Suppressor macrophage treated with lipopolysaccharide for 4 hours (primary cell): ENCODE measurements around the gene ANKRD62.
"Not testable (repeated sequence)": the region's sequence is repeated elsewhere in the genome, so short reads cannot be mapped to it uniquely, and the experiment has no call there.

Experiments used
- DNase-seq: peaks from one replicate; pipeline ENCODE4 v3.0.0-alpha.2; 2020

The ANKRD62 gene

DNA sequence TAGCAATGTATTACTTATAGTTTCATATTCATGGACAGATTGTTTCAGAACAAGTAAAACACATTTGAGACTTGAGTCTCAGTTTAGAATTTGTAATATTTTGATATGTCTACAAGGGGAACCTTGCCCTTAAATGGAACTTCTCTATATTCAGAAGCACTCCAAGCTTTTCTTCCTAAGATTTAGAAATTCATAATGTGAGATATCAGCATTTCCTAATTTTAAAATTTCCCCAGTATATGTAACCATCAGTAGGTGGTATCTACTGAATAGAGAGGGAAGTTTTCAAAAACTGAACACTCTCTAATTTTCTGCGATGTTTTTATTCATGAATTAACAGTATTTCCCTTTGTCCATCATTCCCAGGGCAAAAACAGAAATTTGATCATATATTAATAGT, 7.6 kb downstream of the ANKRD62 start:
- DNase-seq: peak; percentile 7

GRCh38 chr18:12102136-12102842, 8.6 kb downstream of the ANKRD62 start:
- DNase-seq: no peak

DNA sequence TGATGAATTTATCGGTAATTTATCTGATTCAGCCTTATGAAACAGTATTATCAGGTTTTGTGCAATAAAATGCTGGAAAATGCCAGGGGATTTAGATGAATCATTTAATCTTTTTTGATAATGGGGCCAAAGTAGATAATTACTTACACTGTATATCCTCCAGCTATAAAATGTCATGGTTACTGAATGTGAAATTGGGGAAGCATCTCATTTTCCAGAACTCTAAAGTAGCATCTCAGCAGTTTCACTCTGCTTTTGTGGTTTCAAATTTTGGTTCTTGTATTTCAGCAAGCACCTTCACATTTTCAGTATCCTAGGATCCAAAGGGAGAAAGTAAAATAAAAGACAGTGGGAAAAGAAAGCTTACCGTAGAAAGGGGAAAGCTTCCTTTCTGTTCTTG, 12.8 kb downstream of the ANKRD62 start:
- DNase-seq: peak; percentile 8

DNA sequence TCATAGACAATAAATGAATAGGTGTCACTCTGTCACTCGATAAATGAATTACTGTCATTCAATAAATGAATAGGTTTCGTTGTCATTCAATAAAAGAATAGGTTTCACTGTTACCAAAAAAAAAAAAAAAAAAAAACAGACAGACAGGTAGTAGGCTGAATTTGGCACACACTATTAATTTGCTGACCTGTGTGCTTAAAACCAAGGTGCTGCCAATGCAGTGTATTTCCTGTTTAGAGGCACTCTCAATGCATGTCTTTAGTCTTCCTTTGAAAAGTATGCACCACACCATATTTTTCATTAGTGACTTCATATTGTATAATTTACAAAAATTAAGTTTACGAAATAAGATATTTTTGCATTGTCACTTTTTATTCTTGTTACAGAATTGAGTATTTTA, 16.2 kb downstream of the ANKRD62 start:
- DNase-seq: no peak

DNA sequence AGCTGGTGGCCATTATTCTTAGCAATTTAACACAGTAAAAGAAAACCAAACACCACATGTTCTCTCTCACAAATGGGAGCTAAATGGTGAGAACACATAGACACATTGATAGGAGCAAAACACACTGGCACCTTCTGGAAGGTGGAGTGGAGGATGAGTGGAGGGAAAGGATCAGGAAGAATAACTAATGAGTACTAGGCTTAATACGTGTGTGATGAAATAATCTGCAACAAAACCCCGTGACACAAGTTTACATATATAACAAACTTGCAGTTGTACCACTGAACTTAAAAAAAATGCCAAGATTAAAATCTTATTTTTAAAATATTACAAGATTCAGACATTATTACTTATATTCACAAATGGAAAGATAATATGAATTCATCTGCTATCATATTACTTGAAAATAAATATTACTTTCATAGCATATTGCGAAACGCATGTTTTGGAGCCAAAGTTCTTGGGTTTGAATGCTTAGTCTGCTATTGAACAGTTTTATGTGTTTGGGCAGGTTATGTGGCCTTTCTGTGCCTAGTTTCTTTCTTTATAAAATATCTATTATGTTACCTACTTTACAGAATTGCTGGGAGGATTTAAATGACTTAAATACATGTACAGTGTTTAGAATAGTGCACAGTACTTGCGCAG, 20.5 kb downstream of the ANKRD62 start:
- DNase-seq: no peak

DNA sequence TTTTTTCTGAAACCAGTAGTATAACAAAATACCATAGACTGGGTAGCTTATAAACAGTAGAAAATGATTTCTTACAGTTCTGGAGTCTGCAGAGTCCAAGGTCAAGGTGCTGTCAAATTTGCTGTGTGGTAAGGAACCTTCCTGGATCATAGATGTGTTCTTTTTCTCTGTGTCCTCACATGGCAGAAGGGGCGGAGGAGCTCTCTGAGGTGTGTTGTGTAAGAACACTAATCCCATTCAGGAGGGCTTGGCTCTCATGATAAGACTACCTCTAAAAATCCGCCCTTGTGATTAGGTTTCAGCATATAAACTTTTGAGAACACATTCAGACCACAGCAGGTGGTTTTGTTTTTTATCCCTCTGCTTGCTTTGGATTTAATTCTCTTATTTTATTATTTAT, 25.7 kb downstream of the ANKRD62 start:
- no peak for DNase-seq

DNA sequence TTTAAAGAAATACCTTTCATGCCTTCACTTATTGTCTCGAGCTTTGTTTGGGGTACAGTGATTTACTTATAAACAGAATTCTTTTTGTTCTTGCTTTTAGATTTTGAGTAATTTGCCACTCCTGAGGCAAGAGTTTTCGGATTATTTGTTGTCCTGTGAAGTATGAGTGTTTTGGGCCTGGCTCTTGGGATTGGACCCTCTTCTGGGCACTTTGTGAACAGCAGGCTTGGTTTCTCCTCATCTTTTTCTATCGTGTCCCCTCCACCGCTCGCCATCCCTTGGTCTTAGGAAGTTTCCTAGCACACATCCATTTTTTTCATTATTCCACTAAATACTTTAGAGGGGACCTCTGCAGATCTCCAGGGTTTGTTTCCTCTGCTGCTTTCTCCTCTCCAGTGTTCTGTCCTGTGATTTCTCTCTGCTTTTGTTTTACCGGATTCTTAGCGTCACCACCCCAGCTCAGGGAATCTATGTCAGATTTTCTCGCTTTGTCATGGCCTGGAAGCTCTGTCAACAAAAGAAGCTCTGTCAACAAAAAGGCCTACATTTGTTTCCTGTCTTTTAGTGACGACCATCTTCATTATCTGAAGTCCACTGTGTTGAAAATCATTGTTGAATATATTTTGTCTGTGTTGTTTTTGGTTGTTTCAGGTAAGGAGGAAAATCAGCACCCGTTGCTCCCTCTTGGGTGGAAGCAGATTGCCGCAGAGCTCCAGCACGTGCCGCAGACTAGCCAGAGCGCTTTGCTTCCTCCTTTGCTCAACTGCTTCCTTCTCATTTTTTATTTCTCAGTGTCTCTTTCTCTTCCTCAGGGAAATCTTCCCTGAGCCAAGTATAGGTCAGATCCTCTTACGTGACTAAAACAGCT, 27.8 kb downstream of the ANKRD62 start:
- peak; percentile 19 for DNase-seq

DNA sequence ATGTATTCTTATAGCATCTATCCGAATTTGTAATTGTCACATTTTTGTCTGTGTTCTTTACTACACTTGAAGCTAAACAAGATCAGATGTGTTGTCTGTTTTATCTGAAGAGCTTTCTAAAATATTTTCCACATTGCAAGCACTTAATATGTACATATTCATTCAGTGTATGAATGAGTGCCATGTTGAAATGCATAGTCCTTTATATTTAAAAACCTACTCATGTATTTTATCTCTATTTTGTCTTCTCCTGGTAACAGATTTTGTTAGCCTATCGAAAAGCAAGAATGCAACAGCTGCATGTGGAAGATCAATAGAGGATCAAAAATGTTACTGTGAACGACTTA, 28.4 kb downstream of the ANKRD62 start:
- DNase-seq: not testable (repeated sequence)

GRCh38 chr18:12127647-12128046, 34.0 kb downstream of the ANKRD62 start:
- not testable (repeated sequence) for DNase-seq

GRCh38 chr18:12138831-12139230, 45.2 kb downstream of the ANKRD62 start:
- DNase-seq: not testable (repeated sequence)

DNA sequence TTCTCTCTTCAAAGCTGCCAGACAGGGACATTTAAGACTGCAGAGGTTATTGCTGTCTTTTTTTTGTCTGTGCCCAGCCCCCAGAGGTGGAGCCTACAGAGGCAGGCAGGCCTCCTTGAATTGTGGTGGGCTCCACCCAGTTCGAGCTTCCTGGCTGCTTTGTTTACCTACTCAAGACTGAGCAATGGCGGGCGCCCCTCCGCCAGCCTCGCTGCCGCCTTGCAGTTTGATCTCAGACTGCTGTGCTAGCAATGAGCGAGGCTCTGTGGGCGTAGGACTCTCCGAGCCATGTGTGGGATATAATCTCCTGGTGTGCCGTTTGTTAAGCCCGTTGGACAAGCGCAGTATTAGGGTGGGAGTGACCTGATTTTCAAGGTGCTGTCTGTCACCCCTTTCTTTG, 47.2 kb downstream of the ANKRD62 start:
- not testable (repeated sequence) for DNase-seq

GRCh38 chr18:12141778-12142177, 48.1 kb downstream of the ANKRD62 start:
- not testable (repeated sequence) for DNase-seq

GRCh38 chr18:12149431-12149830, 55.8 kb downstream of the ANKRD62 start:
- not testable (repeated sequence) for DNase-seq

- peak; percentile 53 for DNase-seq
These were observed 60.7 kb downstream of the ANKRD62 start for GRCh38 chr18:12154361-12154760.

DNA sequence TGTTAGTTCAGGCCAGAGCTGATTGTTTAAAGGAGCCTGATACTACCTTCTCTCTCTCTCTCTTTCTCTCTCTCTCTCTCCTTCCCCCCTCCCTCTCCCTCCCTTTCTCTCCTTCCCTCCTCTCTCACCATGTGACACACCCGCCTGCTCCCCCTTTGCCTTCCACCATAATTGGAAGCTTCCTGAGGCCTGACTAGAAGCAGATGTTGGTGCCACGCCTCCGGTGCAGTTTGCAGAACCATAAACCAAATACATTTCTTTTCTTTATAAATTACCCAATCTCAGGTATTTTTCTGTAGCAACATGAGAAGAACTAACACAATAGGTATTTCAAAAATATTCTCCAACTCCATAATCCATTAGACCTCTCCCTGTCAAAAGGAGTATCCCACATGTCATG, 62.4 kb downstream of the ANKRD62 start:
- no peak for DNase-seq

DNA sequence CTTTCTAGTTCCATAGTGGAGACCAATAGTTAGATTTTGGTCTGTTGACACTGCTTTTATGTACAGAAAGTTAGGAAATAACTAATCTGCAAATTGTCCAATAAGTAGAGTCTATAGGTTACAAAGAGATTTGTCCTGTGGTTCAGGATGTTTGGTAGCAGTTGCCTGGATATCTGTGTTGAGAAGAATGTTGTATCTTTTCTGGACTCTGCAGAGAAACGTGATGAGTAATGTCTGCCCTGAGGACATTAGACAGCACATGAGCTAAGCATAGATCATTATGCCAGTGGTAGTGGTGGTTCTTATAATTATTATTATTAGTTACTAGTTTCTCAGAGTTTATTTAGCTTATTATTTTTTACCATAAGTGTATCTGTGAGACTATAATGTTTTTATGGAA, 65.8 kb downstream of the ANKRD62 start:
- DNase-seq: no peak

- no peak for DNase-seq
These were observed 69.1 kb downstream of the ANKRD62 start for GRCh38 chr18:12162786-12163185.

DNA sequence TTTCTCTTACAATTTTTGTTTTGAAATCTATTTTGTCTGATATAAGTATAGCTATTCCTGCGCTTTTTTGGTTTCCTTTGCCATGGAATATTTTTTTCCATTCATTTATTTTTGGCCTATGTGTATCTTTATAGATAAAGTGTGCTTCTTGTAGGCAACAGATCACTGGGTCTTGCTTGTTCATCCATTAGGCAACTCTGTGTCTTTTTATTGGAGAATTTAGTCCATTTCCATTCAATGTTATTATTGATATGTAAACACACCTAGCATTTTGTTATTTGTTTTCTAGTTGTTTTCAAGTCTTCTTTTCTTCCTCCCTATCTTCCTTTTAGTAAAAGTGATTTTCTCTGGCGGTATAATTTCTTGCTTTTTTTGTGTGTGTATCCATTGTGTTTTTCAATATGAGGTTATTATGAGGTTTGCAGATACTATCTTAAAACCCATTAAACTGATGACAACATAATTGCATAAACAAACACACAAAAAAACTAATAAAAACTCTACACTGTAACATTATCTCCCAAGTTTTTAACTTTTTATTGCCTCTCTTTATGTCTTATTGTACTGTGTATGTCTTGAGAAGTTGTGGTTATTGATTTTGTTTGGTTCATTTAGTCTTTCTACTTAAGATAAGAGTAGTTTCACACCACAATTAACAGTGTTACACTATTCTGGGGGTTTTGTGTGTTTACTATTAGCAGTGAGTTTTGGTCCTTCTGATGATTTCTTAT, 71.6 kb downstream of the ANKRD62 start:
- no peak for DNase-seq
